HepG2 (cell line): Measurements from ENCODE around the gene MICA. TPM values are rescaled to one million over a fixed set of nuclear protein-coding genes. Genes with fewer than 3 reads are reported as not detected.
A peak's percentile ranks its signal among the peaks of the same experiment; 100 is the strongest.

Source experiments
- ATF2 ChIP-seq: sonication (generic); formaldehyde crosslinking; IDR thresholded peaks from 2 replicates; pipeline ENCODE4 v1.4.0; 2020; ENCODE audit warnings: missing genetic modification reagents
- ETV6 ChIP-seq: sonication (generic); formaldehyde crosslinking; conservative IDR thresholded peaks from 2 replicates; pipeline ENCODE4 v1.4.0; 2020; ENCODE audit warnings: missing genetic modification reagents
- HDAC1 ChIP-seq: sonication (generic); formaldehyde crosslinking; IDR thresholded peaks from 2 replicates; pipeline ENCODE4 v1.5.1; 2020; ENCODE audit warnings: mild to moderate bottlenecking, missing genetic modification reagents
- HMG20B ChIP-seq: conservative IDR thresholded peaks from 2 replicates; pipeline ENCODE4 v1.6.1; 2016; ENCODE audit warnings: missing genetic modification reagents, missing compliant biosample characterization
- MAZ ChIP-seq, 2 experiments: sonication (generic) in 1 of 2; formaldehyde crosslinking in 1 of 2; IDR thresholded peaks; 2 replicates each; pipeline versions ENCODE4 v1.5.0 to v1.6.1; 2012 to 2020; ENCODE audit warnings: low read depth in 2 of 2, mild to moderate bottlenecking in 2 of 2, borderline replicate concordance in 1 of 2, improper control_type of control experiment in 1 of 2, low read length in 1 of 2, missing genetic modification reagents in 1 of 2, moderate library complexity in 1 of 2
- NFRKB ChIP-seq: fragments of 450-650 bp; IDR thresholded peaks from 2 replicates; pipeline ENCODE4 v1.6.1; 2017
- PRDM15 ChIP-seq: sonication (generic); formaldehyde crosslinking; IDR thresholded peaks from 2 replicates; pipeline ENCODE4 v1.4.0; 2020; ENCODE audit warnings: missing genetic modification reagents
- SCMH1 ChIP-seq: sonication (generic); formaldehyde crosslinking; IDR thresholded peaks from 2 replicates; pipeline ENCODE4 v1.9.0; 2021; ENCODE audit warnings: missing genetic modification reagents, mild to moderate bottlenecking, borderline replicate concordance
- SNAPC4 ChIP-seq: sonication (generic); formaldehyde crosslinking; IDR thresholded peaks from 2 replicates; pipeline ENCODE4 v1.4.0; 2020; ENCODE audit warnings: mild to moderate bottlenecking, missing genetic modification reagents
- TFAP4 ChIP-seq: sonication (generic); IDR thresholded peaks from 2 replicates; pipeline ENCODE4 v1.6.1; 2016; ENCODE audit warnings: low read depth, borderline replicate concordance
- ZBTB7A ChIP-seq: sonication (generic); formaldehyde crosslinking; IDR thresholded peaks from 2 replicates; pipeline ENCODE4 v1.8.0; 2022; ENCODE audit warnings: mild to moderate bottlenecking, missing genetic modification reagents
- ZNF331 ChIP-seq: sonication (generic); formaldehyde crosslinking; IDR thresholded peaks from 2 replicates; pipeline ENCODE4 v1.4.0; 2020; ENCODE audit warnings: missing genetic modification reagents
- ZNF782 ChIP-seq: sonication (generic); formaldehyde crosslinking; IDR thresholded peaks from 2 replicates; pipeline ENCODE4 v1.4.0; 2020; ENCODE audit warnings: missing genetic modification reagents, mild to moderate bottlenecking, borderline replicate concordance
- ZSCAN5A ChIP-seq: sonication (generic); formaldehyde crosslinking; IDR thresholded peaks from 2 replicates; pipeline ENCODE4 v1.8.0; 2022; ENCODE audit warnings: mild to moderate bottlenecking, missing genetic modification reagents, borderline replicate concordance
- polyA plus RNA-seq, 8 experiments: library from polyadenylated mRNA; depleted of rRNA in 3 of 8; stranded (reverse) in 7 of 8; unstranded in 1 of 8; fragments of >200 nt; fragmentation: Illumina TruSeq in 4 of 8; extraction: Trizol in 4 of 8; gene quantifications; 2 replicates each; pipeline versions ENCODE4 v1.2.1 to v1.2.3, GENCODE V29; 2011 to 2016; ENCODE audit warnings: low read depth in 4 of 8, missing spikeins in 1 of 8, mixed read lengths in 1 of 8; ENCODE audit not compliant: insufficient read depth in 1 of 8
- total RNA-seq, 5 experiments: library from RNA; depleted of rRNA; stranded (reverse); fragments of >200 nt; fragmentation: Illumina TruSeq; extraction: Trizol; gene quantifications; 2 replicates each; pipeline ENCODE4 v1.2.3, GENCODE V29; 2016; ENCODE audit warnings: low read depth in 1 of 5

Gene MICA
- total and polyA plus RNA-seq, 2 of the 13 experiments (the other 11 are each of a cell fraction or from before 2014, with no cell fraction given) = 21.6 to 38.1 TPM

GRCh38 chr6:31403283-31404060, at the start of gene MICA (continued):
- TF ChIP-seq SNAPC4 (peak; percentile 71), MAZ (IDR thresholded peaks at IDR 0.05; ENCODE audit: borderline replicate concordance, low read depth, low read length) (peak; percentile 34; the same call in 1 of the 2 replicates), MAZ (CRISPR knock-in tag; IDR thresholded peaks at IDR 0.05; ENCODE audit: low read depth) (peak; percentile 58), ETV6 (peak; percentile 77; the same call in 1 of the 2 replicates), SCMH1 (CRISPR knock-in tag) (no peak), ZSCAN5A (peak; percentile 97; the same call in 1 of the 2 replicates), ZNF782 (CRISPR knock-in tag) (0 out of 2 replicates have a peak, but pooled peaks have one; percentile 91), ATF2 (CRISPR knock-in tag) (0 out of 2 replicates have a peak, but pooled peaks have one; percentile 44), NFRKB (no peak), ZNF331 (CRISPR knock-in tag) (peak; percentile 86), TFAP4 (peak; percentile 88; the same call in 1 of the 2 replicates), HMG20B (CRISPR knock-in tag) (no peak; the same call in 1 of the 2 replicates), ZBTB7A (peak; percentile 79), PRDM15 (CRISPR knock-in tag) (peak; percentile 67; the same call in 1 of the 2 replicates), HDAC1 (peak; percentile 86)
